OCI-LY7 (cell line): ENCODE results near the gene SMIM15.

Experiments
- CTCF ChIP-seq: fragments of 200-600 bp; sonication (generic); conservative IDR thresholded peaks from 2 replicates; pipeline ENCODE4 v1.5.1; 2014; ENCODE audit warnings: mild to moderate bottlenecking, antibody characterized with exemption, low read length, moderate library complexity, mixed read lengths
- EZH2phosphoT487 ChIP-seq: fragments of 200-600 bp; sonication (generic); IDR thresholded peaks from 2 replicates; pipeline ENCODE4 v1.6.1; 2018; ENCODE audit warnings: low read depth, borderline replicate concordance, mild to moderate bottlenecking, mixed run types, antibody characterized with exemption, low read length, moderate library complexity, mixed read lengths

GRCh38 chr5:61202213-61202612, 39.9 kb upstream of the SMIM15 start:
- TF ChIP-seq CTCF (no peak), EZH2phosphoT487 (no peak)
